GM12878 (cell line): ENCODE data around the gene TPP2. TPM values are rescaled to one million over a fixed set of nuclear protein-coding genes. Genes with fewer than 3 reads are reported as not detected.

ENCODE experiments used
- ATAC-seq: fragments of 200-7000 bp; cut with Tn5 transposase; 3 replicates; pipeline ENCODE4 v1.9.1; 2020; ENCODE audit warnings: mild to moderate bottlenecking, moderate library complexity
- BruUV-seq: library from RNA; stranded (reverse); fragments of 400-500 nt; replicated peaks from 2 replicates; lab custom pipeline; 2021; lab: Mats Ljungman, UMichigan
- CTCF ChIA-PET: fragments of 300-600 bp; sonication (Branson Sonifier 250); formaldehyde crosslinking; extraction: SDS; loops from one replicate; lab custom pipeline; 2021; ENCODE audit warnings: inconsistent platforms; lab: Yijun Ruan, JAX
- POLR2A ChIA-PET: fragments of 350-600 bp; formaldehyde crosslinking; extraction: SDS; loops from one replicate; lab custom pipeline; 2021; ENCODE audit warnings: inconsistent platforms; lab: Charles Lee
- RAD21 ChIA-PET: fragments of 300-600 bp; sonication (Branson Sonifier 250); formaldehyde crosslinking; loops from one replicate; lab custom pipeline; 2023; ENCODE audit warnings: antibody characterized with exemption; ENCODE audit not compliant: unreplicated experiment; lab: Charles Lee
- SMC1A ChIA-PET: fragments of 300-600 bp; sonication (Branson Sonifier 250); formaldehyde crosslinking; loops from one replicate; lab custom pipeline; 2023; ENCODE audit not compliant: unreplicated experiment, uncharacterized antibody; lab: Charles Lee
- DNase-seq: peaks from one replicate; pipeline ENCODE4 v3.0.0-alpha.2; 2011; ENCODE audit warnings: low read depth, low spot score
- FAIRE-seq: peaks from 3 replicates; lab custom pipeline; 2011; peaks lifted over from hg19 to GRCh38; lab: Jason Lieb, UNC
- H2AFZ ChIP-seq: 2 replicates; pipeline ENCODE4 v1.6.0; 2011; ENCODE audit warnings: low read depth, low read length, control low read depth; ENCODE audit not compliant: control insufficient read depth
- H3K27ac ChIP-seq: 2 replicates; pipeline ENCODE4 v1.5.1; 2011; ENCODE audit warnings: control low read depth; ENCODE audit not compliant: control insufficient read depth, insufficient read depth
- H3K27me3 ChIP-seq, 2 experiments: replicated peaks in 1 of 2; 2 replicates each; pipeline versions ENCODE4 v1.6.0 to v1.6.1; 2011; ENCODE audit warnings: low read length in 1 of 2; ENCODE audit not compliant: control insufficient read depth in 2 of 2, insufficient read depth in 2 of 2
- H3K36me3 ChIP-seq, 2 experiments: 2 replicates each; pipeline ENCODE4 v1.5.1; 2011; ENCODE audit warnings: low read length in 1 of 2; ENCODE audit not compliant: control insufficient read depth in 2 of 2, insufficient read depth in 2 of 2
- H3K4me1 ChIP-seq: 2 replicates; pipeline ENCODE4 v1.6.1; 2011; ENCODE audit warnings: mild to moderate bottlenecking, low read length, moderate library complexity, mixed read lengths; ENCODE audit not compliant: control insufficient read depth, insufficient read depth
- H3K4me2 ChIP-seq: 2 replicates; pipeline ENCODE4 v1.6.0; 2011; ENCODE audit warnings: control low read depth; ENCODE audit not compliant: control insufficient read depth, insufficient read depth
- H3K4me3 ChIP-seq: fragments of 200-600 bp; sonication (generic); 2 replicates; pipeline ENCODE4 v1.5.1; 2016
- H3K79me2 ChIP-seq: 2 replicates; pipeline ENCODE4 v1.6.0; 2011; ENCODE audit warnings: low read length; ENCODE audit not compliant: control insufficient read depth, insufficient read depth
- H3K9ac ChIP-seq: 2 replicates; pipeline ENCODE4 v1.8.0; 2011; ENCODE audit warnings: low read length, control low read depth, mixed read lengths; ENCODE audit not compliant: control insufficient read depth, insufficient read depth
- H3K9me3 ChIP-seq: replicated peaks from 3 replicates; pipeline ENCODE4 v1.5.1; 2011; ENCODE audit warnings: mild to moderate bottlenecking, low read length; ENCODE audit not compliant: control insufficient read depth, insufficient read depth
- H4K20me1 ChIP-seq: 2 replicates; pipeline ENCODE4 v1.6.0; 2011; ENCODE audit not compliant: control insufficient read depth, insufficient read depth
- BMI1 ChIP-seq: fragments of 450-650 bp; IDR thresholded peaks from 2 replicates; pipeline ENCODE4 v1.6.1; 2016; ENCODE audit warnings: mild to moderate bottlenecking, moderate library complexity, borderline replicate concordance
- CBX5 ChIP-seq: sonication (generic); IDR thresholded peaks from 2 replicates; pipeline ENCODE4 v1.6.1; 2016; ENCODE audit warnings: low read depth, moderate library complexity, mild to moderate bottlenecking, inconsistent platforms
- CHD4 ChIP-seq: fragments of 200-600 bp; sonication (generic); IDR thresholded peaks from 2 replicates; pipeline ENCODE4 v1.6.1; 2016; ENCODE audit warnings: mild to moderate bottlenecking
- MYB ChIP-seq: fragments of 150-350 bp; IDR thresholded peaks from 2 replicates; pipeline ENCODE4 v1.6.1; 2014; ENCODE audit warnings: mild to moderate bottlenecking, low read depth, low read length, borderline replicate concordance
- RCOR1 ChIP-seq: conservative IDR thresholded peaks from 2 replicates; pipeline ENCODE4 v1.6.1; 2012; ENCODE audit warnings: low read depth, low read length, improper control_type of control experiment
- RFX5 ChIP-seq: IDR thresholded peaks from 2 replicates; pipeline ENCODE4 v1.6.1; 2011; ENCODE audit warnings: low read depth, low read length, improper control_type of control experiment
- SUPT20H ChIP-seq: IDR thresholded peaks from 2 replicates; pipeline ENCODE4 v1.6.1; 2011; ENCODE audit warnings: low read depth, mild to moderate bottlenecking, low read length, moderate library complexity, borderline replicate concordance; ENCODE audit not compliant: control insufficient read depth
- YY1 ChIP-seq: IDR thresholded peaks from 2 replicates; pipeline ENCODE4 v1.6.1; 2011; ENCODE audit warnings: low read depth, mild to moderate bottlenecking, low read length
- ZNF24 ChIP-seq: fragments of 450-650 bp; IDR thresholded peaks from 2 replicates; pipeline ENCODE4 v1.6.1; 2017; ENCODE audit warnings: antibody characterized with exemption, mild to moderate bottlenecking
- WGBS: methylation state at CpG from one replicate; pipeline ENCODE4 v1.1.6; 2016; ENCODE audit warnings: low lambda C conversion rate; ENCODE audit not compliant: insufficient replicate concordance, insufficient coverage; ENCODE audit errors: missing lambda C conversion rate; 5-methylcytosine and 5-hydroxymethylcytosine counted together
- in situ Hi-C: fragments of 300-500 bp; cut with MboI; formaldehyde crosslinking; loops from 9 replicates; pipeline ENCODE4 v1.14.3; 2018; ENCODE audit warnings: mixed read lengths
- intact Hi-C: fragments of 100-400 bp; cut with micrococcal nuclease; formaldehyde crosslinking; loops from one replicate; pipeline ENCODE4 v1.14.2; 2022; ENCODE audit not compliant: unreplicated experiment
- polyA plus RNA-seq, 11 experiments: library from polyadenylated mRNA; depleted of rRNA in 4 of 11; unstranded in 6 of 11; stranded (reverse) in 5 of 11; fragments of >200 nt; fragmentation: Nextera tagmentation in 4 of 11; fragmentation: Illumina TruSeq in 1 of 11; extraction: Ambion mirVana in 4 of 11; extraction: Trizol in 1 of 11; gene quantifications; 1 replicate in 1 of 11; 2 replicates in 10 of 11; pipeline versions ENCODE4 v1.2.1 to v1.2.3, GENCODE V29; 2011 to 2016; ENCODE audit warnings: inconsistent platforms in 2 of 11, missing spikeins in 2 of 11, low read depth in 1 of 11
- total RNA-seq, 4 experiments: library from RNA; depleted of rRNA in 3 of 4; stranded (reverse); fragments of >200 nt in 3 of 4; fragmentation: Illumina TruSeq in 1 of 4; extraction: Trizol in 1 of 4; gene quantifications; 2 replicates each; pipeline versions ENCODE4 v1.2.1 to v1.2.3, GENCODE V29; 2013 to 2021

TPP2 gene
- total and polyA plus RNA-seq, 10 of the 15 experiments (the other 5 are each of a cell fraction or from before 2014, with no cell fraction given): 18.4 to 82.3 (median 55.4) TPM

DNA sequence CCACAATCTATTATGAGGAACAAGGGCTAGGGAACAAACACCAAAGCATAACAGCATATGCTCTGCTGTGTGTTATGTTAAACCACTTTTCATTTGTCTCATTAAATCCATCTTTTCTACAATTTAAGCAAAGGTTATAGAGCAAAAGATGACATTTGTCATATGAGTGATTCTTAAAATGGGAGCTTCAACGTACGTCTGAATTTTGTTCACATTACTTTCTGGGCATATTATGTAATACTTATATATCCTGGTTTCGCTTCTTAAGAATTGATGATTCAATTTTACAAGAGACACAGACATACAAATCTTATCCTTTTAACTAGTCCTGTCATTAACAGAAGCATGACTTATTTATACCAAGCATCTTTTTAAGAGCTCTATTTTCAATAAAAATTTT, 3.3 kb upstream of the TPP2 start:
- no TSS peak for BruUV-seq
- Histone ChIP-seq H4K20me1 (no peaks in the 10 kb centered on the region), H3K36me3 (no peaks in the 10 kb centered on the region), H3K4me3 (no peak overlapping the region), H3K27me3 (no peaks in the 10 kb centered on the region), H3K4me2 (no peak overlapping the region), H3K27ac (no peak overlapping the region), H2AFZ (no peak overlapping the region), H3K9me3 (no peaks in the 10 kb centered on the region), H3K9ac (no peak overlapping the region), H3K79me2 (peaks cover 33% of the 10 kb centered on the region), H3K4me1 (no peaks in the 10 kb centered on the region; the same call in 1 of the 2 replicates)
- ChIA-PET RAD21 (interaction anchor here (1.1 to 4.1 kb wide), 3 partner anchors 131 to 277 kb away, joined by 4 to 32 read pairs (median 5); partner anchors contain the start of gene ERCC5), POLR2A (interaction anchor here (0.5 to 8.2 kb wide), 6 partner anchors 14 to 253 kb away, joined by 3 to 81 read pairs (median 4); partner anchors contain the start of gene ERCC5), CTCF (interaction anchor here (0.9 to 11.5 kb wide), 7 partner anchors 8 to 263 kb away, joined by 3 to 106 read pairs (median 8); partner anchors contain the start of gene ERCC5), SMC1A (interaction anchor here (1.0 to 8.0 kb wide), 8 partner anchors 12 to 277 kb away, joined by 3 to 53 read pairs (median 4); partner anchors contain the start of gene ERCC5)
- in situ Hi-C loops: loop anchor here (25.0 kb wide), 1 partner anchor 544 kb away; no protein-coding TSS in a partner anchor
- TF ChIP-seq YY1 (no peak), SUPT20H (no peak), RFX5 (no peak), BMI1 (no peak), ZNF24 (no peak), RCOR1 (no peak), CBX5 (no peak), MYB (no peak), CHD4 (no peak)
- no peak for DNase-seq
- 97% methylated on average over 3 of the region's 3 CpGs for WGBS
- ATAC-seq: no peak
- intact Hi-C loops: loop anchor here (10.0 kb wide), 1 partner anchor 541 kb away; no protein-coding TSS in a partner anchor
- FAIRE-seq: no peak
